Fibroblast of lung (primary cell): ENCODE results near the gene NCSTN.

Source experiments
- EZH2 ChIP-seq: IDR thresholded peaks from 2 replicates; pipeline ENCODE4 v1.5.1; 2012; ENCODE audit warnings: low read length, control low read depth, mild to moderate bottlenecking; ENCODE audit errors: missing control alignments
- TF ChIP-seq, protein P1 (sequence below), 2 donors: IDR thresholded peaks in 1 of 2; conservative IDR thresholded peaks in 1 of 2; 1 replicate in 1 of 2; 2 replicates in 1 of 2; pipeline ENCODE4 v1.5.1; 2011 to 2012; ENCODE audit warnings: low read length in 2 of 2, control low read depth in 1 of 2, inconsistent platforms in 1 of 2, low read depth in 1 of 2, mild to moderate bottlenecking in 1 of 2

DNA sequence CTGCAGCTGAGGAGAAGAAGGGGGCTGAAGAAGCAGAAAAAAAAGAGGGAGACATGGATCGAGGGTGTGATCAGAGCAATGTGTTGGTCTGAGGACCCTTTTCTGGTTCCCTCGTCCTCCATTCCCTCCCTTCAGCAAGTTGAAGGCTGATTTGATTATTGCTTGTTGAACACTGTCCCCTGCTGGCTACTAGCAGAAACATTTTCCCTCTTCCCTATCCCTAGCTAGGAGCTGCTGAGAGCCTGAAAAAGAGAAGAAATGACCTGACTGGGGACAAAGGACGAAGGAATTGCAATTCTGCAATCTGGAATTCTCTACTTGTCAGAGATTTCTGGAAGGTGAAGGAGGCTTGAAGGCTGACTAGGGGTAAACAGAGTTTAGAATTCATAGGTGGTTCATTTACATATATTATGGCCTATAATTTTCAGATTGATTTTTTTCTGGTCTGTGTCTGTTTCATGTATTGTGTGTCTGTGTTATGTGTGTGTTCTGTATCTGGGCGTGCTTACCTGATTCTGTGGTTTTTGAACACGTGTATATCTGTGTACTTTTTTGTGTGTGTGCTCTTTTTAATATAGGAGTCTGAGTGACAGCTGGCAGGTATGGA is 33.4 kb downstream of the NCSTN start:
- TF ChIP-seq, protein P1, sequence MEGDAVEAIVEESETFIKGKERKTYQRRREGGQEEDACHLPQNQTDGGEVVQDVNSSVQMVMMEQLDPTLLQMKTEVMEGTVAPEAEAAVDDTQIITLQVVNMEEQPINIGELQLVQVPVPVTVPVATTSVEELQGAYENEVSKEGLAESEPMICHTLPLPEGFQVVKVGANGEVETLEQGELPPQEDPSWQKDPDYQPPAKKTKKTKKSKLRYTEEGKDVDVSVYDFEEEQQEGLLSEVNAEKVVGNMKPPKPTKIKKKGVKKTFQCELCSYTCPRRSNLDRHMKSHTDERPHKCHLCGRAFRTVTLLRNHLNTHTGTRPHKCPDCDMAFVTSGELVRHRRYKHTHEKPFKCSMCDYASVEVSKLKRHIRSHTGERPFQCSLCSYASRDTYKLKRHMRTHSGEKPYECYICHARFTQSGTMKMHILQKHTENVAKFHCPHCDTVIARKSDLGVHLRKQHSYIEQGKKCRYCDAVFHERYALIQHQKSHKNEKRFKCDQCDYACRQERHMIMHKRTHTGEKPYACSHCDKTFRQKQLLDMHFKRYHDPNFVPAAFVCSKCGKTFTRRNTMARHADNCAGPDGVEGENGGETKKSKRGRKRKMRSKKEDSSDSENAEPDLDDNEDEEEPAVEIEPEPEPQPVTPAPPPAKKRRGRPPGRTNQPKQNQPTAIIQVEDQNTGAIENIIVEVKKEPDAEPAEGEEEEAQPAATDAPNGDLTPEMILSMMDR (conservative IDR thresholded peaks at IDR 0.05 in 1 of 2, IDR thresholded peaks at IDR 0.05 in 1 of 2; ENCODE audit: low read depth in 1 of 2, low read length in 2 of 2), result peak; percentile 97 to 98
- no peak for TF ChIP-seq EZH2
